ENCODE data around the gene KCTD17.
"Not testable (repeated sequence)": the region's sequence is repeated elsewhere in the genome, so short reads cannot be mapped to it uniquely, and the experiment has no call there.

KCTD17 gene

GRCh38 chr22:37061611-37062375 lies 10.3 kb downstream of the KCTD17 start:
- DNase-seq (ENCODE audit: low read depth in 2 of 2) = no peak

DNA sequence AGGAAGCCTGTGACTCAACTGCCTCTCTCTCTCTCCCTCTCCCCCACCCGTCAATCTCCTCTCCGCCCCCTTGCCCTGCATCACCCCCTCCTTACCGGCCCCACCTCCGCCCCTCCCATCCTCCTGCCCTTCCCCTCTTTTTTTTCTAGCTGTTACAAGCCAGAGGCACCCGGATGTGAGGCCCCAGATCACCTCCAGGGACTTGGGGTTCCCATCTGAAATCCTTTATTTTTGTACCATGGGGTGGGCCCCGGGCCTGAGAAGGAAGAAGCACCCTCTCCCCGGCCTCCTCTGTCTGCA lies 10.8 kb downstream of the KCTD17 start:
- DNase-seq (ENCODE audit: low read depth in 2 of 2) = no peak

DNA sequence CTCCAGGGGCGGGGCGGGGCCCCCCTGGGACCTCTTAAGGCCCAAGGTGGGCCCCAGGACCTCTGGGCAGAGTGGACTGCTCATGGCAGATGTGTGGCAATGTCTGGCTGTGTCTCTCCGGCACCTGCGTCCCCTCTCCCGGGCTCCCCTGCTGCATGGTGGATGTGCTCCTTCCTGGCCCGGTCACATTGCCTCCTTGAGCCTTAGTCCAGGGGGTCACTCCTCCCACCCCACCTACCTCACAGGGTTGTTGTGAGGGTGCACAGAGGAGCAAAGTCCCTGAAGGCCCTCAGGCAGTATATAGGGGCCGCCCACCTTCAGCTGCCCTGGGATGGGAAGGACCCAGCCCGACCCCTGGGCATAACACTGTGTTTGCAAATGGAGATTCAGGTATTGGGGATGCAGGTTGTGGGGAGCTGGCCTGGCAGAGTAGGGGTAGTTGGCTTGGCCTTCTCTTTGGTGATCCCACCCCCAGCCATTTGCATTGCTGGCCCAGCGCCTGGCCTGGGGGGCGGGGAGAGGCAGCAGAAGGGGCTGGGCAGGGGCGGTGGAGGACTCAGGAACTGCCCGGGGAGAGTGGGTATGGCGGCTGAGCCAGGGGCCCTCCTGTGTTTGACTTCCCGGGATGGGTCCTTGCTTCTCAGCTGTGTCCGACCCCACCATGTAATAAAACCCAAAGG lies 11.3 kb downstream of the KCTD17 start:
- no peak for DNase-seq (ENCODE audit: low read depth in 2 of 2)

DNA sequence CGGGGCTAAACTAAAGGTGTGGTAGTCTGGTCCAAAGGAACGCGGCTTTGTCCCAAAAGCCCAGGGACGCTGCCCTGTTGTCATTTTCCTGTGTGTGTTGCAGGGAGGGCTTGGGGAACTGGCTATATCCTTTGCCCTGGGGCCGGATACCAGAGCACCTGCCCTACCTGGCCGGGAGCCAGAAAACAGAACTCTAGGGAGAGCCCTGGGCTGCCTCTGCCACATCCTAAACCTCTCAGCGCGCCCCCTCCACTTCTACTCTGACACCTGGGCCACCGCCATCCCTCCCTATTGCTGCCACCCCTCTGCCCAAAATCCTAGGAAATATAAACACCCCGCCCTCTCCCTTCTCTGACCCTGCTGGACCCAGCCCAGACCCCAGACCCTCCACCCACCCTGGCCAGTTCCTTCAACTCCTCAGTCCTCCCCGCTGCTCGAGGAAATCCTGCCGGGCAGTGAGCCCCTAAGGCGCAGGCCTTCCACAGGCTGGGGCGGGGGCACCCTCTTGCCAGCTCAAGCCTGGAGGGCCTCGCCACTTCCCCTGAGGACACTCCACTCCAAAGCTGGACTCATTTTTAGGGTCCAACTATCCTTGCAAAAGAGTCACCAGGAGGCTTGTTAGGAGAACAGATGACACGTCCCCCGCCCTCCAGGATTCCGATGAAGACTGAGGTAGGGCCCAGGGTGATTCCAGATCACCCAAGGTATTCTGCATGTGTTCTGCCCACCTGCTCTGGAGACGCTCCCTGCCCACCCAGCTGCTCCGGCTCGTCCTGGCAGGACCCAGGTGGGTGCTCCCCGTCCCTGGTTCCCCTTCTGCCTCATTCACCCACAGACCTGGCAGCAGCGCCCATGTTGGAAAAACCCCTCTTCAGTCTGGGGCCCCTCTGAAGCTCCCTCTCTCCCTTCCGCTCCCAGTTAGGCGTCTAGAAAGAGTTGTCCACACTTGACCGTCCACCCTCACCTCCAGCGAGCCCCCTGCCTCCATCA lies 12.2 kb downstream of the KCTD17 start:
- DNase-seq (ENCODE audit: low read depth in 2 of 2) = no peak

GRCh38 chr22:37064553-37064952 lies 13.0 kb downstream of the KCTD17 start:
- DNase-seq (ENCODE audit: low read depth in 2 of 2) = no peak

DNA sequence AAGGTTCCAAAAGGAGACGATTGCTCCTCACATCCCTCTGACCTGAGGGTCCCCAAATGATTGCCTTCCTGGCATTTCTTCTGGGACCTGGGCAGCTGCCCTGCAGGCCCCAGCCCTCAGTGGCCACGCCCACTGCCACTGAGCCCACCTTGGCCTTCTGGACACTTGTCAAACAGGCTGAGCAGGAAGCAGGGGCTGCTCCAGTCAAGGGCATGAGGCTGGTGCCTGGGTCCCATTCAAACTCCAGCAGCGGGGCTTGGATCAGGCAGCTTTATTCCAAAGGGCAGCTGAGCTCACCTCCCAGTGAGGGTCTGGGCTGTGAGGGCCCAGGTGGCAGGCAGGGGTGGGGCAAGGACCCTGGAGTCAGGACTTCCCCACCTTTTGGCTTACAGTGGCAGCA lies 13.6 kb downstream of the KCTD17 start:
- DNase-seq (ENCODE audit: low read depth in 2 of 2) = no peak

- no peak for DNase-seq (ENCODE audit: low read depth in 2 of 2)
Observed at GRCh38 chr22:37065961-37066360, 14.4 kb downstream of the KCTD17 start.

- DNase-seq (ENCODE audit: low read depth in 2 of 2) = no peak
Observed at GRCh38 chr22:37067428-37067827, 15.9 kb downstream of the KCTD17 start.

- no peak for DNase-seq (ENCODE audit: low read depth in 2 of 2)
Observed at GRCh38 chr22:37068859-37069258, 17.3 kb downstream of the KCTD17 start.

- no peak for DNase-seq (ENCODE audit: low read depth in 2 of 2)
Observed at GRCh38 chr22:37069319-37069718, 17.8 kb downstream of the KCTD17 start.

DNA sequence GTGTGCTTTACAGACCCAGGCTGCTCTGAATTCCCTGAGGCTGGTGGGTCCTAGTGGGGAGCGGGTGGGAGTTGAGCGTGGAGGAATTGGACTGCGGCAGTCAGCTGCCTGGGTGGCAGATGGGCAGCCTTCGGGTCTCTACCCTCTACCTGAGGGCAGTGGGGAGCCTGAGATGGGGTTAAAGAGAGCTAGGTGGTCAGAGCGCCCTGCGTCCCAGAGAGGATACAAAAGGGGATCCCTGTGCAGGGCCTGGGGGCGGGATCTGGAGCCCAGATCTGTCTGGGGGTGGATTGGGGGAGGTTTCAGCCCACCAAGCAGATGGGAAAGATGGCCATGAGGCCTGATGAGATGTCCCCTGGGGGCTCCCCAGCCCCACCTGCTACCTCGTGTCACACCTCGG lies 18.2 kb downstream of the KCTD17 start:
- DNase-seq (ENCODE audit: low read depth in 2 of 2) = no peak

DNA sequence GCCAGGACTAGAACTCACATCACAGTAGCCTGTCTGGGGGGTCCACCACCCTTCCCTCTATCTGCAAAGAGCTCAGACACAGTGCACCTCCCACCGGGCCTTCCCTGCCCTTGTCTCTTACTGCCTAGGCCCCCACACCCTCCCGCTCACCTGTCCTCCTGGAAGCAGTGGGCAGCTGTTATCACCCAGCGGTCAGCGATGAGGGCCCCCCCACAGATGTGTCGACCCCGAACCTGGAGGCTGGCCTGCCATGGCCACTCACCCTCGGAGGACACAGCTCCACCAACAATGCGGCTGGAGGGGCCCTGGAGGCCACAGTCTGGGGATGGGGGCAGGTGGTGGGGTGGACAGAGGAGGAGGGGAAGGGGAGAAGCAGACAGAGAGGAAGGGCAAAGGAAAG lies 18.8 kb downstream of the KCTD17 start:
- DNase-seq (ENCODE audit: low read depth in 2 of 2) = no peak

GRCh38 chr22:37070744-37071143 lies 19.2 kb downstream of the KCTD17 start:
- no peak for DNase-seq (ENCODE audit: low read depth in 2 of 2)

DNA sequence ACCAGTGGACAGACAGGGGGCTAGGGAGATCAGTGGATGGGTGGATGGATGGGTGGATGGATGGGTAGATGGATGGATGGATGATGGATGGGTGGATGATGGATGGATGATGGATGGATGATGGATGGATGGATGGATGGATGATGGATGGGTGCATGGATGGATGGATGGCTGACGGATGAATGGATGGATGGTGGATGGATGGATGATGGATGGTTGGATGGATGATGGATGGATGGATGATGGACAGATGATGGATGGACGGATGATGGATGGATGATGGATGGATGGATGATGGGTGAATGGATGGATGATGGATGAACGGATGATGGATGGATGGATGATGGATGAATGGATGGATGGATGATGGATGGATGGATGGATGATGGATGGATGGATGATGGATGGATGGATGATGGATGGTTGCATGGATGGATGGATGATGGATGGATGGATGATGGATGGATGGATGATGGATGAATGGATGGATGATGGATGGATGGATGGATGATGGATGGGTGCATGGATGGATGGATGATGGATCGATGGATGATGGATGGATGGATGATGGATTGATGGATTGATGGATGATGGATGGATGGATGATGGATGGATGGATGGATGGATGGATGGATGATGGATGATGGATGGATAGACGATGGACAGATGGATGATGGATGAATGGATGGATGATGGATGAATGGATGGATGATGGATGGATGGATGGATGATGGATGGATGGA lies 20.5 kb downstream of the KCTD17 start:
- not testable (repeated sequence) for DNase-seq (ENCODE audit: low read depth in 2 of 2)

DNA sequence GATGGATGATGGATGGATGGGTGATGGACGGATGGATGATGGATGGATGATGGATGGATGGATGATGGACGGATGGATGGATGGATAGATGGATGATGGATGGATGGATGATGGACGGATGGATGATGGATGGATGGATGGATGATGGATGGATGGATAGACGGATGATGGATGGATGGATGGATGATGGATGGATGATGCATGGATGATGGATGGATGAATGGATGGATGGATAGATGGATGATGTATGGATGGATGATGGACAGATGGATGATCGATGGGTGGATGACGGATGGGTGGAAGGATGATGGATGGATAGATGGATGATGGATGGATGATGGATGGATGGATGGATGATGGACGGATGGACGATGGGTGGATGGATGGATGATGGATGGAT lies 21.1 kb downstream of the KCTD17 start:
- no peak for DNase-seq (ENCODE audit: low read depth in 2 of 2)

DNA sequence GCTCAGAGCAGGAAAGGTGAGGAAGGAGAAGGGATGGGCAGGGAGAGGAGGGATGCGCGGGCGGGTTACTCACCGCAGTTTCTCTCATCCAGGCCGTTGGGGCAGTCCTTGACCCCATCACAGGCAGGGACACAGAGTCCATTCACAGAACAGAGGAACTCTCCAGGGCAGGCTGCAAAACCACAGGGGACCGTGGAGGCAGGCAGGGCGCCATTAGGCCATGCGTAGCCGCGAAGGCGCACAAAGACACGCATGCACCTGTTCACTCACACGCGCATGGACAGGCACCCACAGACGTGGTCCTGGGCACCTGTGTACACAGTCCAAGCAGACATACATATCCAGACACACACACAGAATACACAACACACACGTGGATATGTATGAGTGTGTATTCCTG lies 23.0 kb downstream of the KCTD17 start:
- DNase-seq (ENCODE audit: low read depth in 2 of 2) = no peak

DNA sequence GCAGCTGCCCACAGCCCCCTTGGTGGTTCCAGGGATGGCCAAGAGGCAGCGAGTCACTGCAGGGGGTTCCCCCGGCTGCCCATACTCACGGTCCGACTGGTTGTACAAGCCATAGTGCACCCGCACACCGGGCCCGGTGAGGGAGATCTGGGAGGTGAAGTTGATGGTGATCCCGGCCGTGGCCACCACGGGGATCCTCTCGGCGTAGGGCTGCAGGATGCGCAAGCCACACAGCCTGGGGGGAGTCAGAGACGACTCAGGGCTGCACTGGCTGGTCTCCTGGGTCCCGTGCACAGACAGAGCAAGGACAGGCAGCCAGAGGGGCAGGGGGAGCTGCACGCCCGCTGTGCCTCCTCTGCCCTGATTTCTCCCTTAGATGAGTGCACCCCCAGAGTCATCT lies 23.5 kb downstream of the KCTD17 start:
- no peak for DNase-seq (ENCODE audit: low read depth in 2 of 2)

DNA sequence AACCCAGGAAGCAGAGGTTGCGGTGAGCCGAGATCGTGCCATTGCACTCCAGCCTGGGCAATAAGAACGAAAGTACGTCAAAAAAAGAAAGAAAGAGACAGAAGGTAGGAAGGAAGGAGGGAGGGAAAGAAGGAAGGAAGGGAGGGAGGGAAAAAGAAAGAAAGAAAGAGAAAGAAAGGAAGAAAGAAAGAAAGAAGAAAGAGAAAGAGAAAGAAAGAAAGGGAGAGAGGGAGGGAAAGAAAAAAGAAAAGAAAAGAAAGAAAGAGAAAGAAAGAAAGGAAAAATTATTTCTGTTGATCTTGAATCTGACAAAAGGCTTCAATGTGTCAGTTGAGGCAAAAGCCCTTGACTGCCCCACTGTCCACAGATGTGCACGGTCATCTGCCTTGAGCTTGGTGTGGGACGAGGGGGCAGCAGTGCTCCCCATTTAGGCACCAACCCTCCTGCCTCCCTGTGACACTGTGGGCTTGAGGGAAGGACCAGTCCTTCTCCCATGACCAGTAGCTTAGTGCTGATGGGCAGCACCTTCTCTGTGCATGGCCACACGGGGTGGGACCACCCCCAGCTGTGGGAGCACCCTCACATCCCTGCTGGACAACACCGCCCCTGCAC lies 24.4 kb downstream of the KCTD17 start:
- DNase-seq (ENCODE audit: low read depth in 2 of 2) = no peak

DNA sequence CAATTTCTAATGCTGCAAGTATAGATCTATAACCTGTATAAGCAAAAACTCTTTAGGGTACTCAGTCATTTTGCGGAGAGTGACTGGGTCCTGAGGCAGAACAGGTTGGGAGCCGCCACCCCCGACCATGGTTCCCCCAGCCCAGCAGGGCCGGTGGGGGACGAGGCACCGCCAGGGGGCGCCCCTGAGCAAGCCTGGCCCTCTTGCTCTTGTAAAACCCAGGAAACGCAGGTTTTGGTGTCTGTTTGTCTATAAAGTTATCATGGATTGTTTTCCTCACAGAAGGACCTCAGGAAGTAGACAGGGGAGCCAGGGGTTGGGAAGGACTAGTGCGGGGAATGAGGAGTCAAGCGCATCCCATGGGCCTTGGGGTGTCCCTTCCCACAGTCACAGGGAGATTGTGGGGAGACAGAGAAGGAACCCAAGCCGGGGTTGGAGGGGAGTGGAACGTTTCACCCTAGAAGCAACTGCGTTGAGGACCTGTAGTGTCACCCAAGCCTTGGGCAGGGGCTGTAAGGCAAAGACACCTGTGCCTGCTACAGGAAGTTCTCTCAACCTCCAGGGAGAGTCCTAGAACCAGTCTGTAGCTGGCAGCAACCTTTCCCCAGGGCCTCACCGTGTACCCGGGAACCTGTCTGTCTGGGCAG lies 26.4 kb downstream of the KCTD17 start:
- peak; percentile 68 to 87 for DNase-seq (ENCODE audit: low read depth in 2 of 2)

DNA sequence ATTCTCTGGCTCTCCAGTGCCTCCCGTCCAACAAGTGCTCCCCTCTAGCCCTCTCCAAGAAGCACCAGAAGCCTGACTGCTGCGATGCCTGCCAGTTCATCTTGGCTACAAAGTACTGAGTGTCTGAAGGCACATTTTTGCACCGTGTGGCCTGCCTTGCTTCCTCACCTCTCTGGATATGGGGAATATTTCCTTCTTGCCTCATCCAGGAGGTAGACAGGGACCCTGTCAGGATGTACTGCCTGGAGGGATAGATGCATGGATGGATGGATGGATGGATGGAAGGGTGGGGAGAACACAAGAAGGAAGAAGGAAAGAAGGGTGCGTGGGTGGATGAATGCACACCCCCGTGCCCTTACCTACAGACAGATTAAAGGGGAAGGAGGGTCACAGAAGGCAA lies 27.6 kb downstream of the KCTD17 start:
- DNase-seq (ENCODE audit: low read depth in 2 of 2) = no peak

- DNase-seq (ENCODE audit: low read depth in 2 of 2) = peak; percentile 42 to 66
Observed at GRCh38 chr22:37079668-37080171, 28.2 kb downstream of the KCTD17 start.
